HG02610 (cell line): ENCODE results near the gene STX2.
"Not testable (repeated sequence)": the region's sequence is repeated elsewhere in the genome, so short reads cannot be mapped to it uniquely, and the experiment has no call there.

Experiments
- ATAC-seq: cut with Tn5 transposase; IDR thresholded peaks from one replicate; pipeline ENCODE4 v1.9.1; 2021; ENCODE audit warnings: mild to moderate bottlenecking, moderate library complexity; ENCODE audit not compliant: unreplicated experiment

Gene STX2

DNA sequence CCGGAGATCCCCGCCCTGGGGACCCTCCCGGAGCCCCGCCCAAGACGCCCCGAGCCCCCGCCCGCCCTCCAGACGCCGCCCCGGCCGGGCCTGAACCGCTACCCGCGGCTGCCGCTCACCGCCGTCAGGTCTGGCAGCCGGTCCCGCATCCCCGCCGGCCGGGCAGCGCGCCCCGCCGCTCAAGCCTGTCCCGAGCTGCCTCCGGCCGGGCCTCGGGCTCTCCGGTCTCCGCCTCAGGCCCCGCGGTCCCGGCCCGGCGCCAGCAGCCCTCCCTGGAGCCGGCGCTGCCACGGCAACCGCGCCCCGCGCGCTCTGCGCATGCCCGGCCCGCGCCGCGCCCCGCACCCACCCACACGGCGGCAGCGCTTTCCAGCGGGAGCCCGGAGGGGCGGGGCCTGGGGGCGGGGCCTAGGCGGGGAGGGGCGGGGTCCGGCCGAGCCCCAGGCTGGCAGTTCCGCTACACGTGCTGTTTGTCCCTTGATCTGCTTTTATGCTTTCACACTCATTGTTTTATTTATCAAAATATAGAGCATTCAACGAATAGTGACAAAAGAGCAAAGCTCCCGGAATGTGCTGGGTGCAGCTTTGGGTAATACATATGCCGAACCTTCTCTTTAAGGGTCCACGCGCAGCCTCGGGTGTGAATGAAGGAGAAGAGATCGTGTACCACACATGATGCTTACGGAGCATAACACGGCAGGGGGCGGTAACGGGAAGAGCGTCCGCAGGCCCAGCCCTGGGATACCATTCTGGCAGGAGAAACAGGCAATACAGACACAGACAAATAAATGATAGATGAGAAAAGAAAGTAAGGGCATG, at the start of gene STX2:
STX2 (minus strand) TSS at position 300 of the 819 bp plus-strand sequence; CDS start at position 149, 151 bp downstream.
- peak; percentile 89 for ATAC-seq

DNA sequence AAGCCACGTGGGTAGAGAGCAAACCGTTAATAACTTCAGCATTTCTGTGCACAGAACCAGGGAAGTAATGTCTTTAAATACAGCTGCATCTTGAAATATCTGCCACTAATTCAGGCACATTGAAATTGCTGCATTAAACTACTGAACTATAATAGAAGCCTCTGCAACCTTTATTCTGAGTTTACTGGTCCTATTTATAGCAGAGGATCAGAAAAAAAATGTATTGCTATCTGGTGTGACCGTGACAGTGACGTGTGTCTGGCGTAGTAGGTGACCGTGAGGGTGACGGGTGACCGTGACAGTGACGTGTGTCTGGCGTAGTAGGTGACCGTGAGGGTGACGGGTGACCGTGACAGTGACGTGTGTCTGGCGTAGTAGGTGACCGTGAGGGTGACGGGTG, 48.1 kb upstream of the STX2 start:
- ATAC-seq, result not testable (repeated sequence)

DNA sequence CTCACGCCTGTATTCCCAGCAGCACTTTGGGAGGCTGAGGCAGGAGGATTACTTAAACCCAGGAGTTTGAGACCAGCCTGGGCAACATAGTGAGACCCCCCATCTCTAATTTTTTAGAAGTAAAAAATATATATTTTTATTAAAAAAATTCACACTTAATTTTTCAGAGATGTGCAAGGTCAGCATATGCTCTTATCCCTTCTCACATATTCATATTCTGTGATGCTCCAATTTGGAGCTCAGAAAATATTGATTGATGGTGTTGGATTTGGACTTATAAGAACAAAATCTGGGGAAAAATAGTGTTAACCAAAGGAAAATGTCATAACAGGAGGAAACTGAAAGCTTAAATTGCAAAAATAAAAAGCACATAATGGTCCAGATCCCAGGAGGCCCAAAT, 42.5 kb upstream of the STX2 start:
- ATAC-seq, result no peak

DNA sequence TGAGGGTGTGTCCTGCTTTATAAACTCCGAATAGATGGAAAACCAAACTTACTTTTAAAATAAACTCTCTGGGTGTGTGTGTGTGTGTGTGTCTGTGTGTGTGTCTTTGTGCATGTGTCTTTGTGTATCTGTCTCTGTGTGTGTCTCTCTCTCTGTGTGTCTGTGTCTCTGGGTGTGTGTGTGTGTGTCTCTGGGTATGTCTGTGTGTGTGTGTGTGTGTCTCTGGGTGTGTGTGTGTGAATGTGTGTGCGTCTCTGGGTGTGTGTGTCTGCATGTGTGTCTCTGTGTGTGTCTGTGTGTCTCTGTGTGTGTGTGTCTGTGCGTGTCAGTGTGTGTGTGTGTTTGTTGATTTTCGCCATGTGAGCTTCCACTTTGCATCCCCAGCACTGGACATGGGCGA, 42.0 kb upstream of the STX2 start:
- ATAC-seq, result no peak

DNA sequence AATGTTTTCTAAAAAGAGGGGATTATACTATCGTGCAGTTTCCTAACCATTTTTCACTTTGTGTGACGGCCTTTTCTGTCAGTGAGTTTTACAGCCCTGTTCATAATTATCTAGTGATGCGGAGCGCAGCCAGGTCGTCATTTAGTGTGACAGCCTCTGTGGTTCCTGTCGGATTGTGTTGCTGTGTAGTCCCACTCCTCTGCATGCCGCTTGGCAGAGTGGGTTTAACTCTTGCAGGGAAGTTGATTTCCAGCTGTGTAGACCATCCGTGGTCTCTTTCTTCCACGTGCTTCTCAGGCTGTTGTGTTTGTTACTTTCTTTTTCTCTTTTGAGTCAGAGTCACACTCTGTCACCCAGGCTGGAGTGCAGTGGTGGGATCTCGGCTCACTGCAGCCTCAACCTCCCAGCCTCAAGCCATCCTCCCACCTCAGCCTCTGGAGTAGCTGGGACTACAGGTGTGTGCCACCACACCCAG, 41.4 kb upstream of the STX2 start:
- peak; percentile 65 for ATAC-seq

DNA sequence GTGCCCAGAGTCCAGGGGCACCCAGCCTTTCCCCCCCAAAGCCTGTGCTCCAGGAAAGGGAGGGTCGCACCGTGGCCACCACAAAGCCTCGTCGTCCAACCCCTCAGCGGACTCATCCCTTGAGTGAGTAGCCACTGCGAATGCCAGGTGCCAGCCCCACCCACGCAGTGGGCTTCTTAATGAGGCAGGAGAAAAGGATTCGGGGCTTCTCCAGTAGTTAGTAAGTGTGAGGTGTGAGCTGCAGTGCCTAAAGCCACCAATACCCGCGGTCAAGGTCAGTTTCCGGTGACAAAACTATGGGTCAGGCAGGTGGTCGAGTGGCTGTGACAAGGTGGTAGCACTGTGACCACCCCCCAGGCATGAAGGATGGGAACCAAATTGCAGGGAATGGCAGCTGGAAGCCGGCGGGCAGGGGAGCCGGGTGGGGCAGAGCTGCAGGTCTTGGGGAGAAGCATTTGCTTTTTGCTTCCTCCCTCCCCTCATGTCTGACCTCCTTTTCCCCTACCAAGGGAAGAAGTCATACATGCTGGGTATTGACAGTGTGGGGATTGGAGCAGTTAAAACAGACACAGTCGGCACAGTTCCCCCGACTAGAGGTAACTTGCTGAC, 40.8 kb upstream of the STX2 start:
- ATAC-seq, result peak; percentile 11

DNA sequence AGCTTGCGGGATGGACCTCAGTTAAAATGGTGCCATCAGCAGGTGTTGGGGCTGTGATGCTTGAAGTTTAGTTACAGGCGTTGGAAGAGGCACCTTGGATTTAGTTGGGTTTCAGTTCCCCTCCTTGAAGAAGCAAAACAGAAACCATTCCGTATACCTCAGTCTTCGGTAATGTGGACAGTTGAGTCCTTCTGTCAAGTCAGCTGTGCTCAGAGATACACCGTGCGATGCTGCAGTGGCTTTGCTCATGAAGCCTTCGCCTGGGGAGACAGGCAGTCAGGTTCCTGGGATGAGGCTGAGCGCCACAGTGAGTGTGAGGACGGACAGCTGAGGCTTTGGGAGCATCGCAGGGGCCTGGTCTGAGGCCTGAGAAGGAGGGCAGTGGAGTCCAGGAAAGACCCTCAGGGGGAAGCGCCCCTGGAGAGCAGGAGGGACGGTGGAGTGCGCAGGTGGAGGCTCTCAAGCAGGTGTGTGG, 40.2 kb upstream of the STX2 start:
- no peak for ATAC-seq

DNA sequence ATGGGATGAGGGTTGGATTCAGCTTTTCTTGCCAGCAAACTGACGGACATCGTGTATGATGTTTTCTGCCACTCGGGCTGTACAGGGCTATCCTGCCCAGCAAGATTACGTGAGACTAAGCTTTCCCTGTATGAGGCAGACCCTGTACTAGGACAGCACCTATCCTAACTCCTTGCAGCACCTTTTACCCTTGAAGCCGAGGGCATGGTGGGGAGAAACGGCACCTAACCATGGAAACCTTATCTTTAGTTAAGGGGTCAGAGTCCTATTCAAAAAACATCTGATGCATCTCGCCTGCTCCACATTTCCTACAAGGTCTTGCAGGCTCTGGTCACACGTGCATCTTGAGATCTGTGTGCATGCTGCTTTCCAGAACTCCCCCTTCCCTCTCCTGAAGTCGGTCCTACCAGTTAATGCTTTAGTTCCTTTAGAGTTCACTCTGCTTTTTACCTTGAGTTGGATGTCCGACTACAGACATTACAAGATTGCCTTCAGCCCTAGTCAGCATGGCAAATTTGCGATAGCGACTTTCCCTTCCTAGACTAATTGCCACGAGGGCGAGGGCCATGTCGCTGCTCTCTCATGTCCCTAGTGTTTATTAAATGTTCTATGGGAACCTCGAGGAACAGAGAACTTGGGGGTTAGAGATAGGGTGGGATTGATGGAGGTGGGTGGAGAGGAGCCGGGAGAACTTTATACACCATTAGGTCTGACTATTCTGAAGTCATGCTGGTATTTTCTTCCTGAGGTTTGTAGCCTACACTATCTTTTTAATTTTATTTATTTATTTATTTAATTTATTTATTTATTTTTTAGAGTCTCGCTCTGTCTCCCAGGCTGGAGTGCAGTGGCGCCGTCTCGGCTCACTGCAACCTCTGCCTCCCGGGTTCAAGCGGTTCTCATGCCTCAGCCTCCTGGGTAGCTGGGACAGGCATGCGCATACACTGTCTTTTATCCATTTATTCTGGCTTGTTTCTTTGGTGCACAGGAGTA, 39.4 kb upstream of the STX2 start:
- ATAC-seq, result no peak

DNA sequence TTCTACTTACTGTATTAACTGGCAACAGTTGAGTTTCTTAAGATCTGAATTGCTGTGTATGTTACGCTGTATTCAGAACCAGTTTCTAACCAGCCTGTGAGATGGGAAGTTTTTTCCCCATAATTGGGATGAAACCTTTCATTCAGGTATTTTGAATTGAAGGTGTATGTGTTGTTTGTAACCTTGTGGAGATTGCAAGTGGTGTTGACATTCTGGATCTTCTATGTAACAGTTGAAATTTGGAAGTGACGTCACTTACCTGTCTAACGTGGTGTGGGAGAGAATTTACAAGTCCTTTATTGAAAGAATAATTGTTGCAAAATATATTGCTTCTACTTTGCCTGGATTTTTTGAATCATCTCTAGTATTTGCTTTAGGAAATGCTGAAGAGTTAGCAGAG, 38.3 kb upstream of the STX2 start:
- no peak for ATAC-seq

DNA sequence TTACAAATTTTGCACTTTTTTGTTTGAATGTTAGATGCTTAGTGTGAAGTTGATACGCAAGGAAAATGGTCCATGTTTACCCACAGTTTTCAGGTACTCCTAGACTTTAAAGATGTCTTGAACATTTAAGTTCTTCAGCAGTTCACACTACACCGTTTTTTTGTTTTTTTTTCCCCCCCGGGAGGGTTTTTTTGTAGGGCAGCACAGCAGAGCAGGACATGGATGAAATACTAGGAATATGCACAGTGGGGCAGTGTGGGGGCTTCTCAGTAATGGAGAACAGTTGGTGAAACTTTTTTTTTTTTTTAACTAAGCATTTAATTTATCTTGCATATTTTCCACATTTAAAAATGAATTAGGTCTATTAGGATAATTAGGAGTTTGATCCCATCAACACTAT, 37.7 kb upstream of the STX2 start:
- ATAC-seq, result no peak

DNA sequence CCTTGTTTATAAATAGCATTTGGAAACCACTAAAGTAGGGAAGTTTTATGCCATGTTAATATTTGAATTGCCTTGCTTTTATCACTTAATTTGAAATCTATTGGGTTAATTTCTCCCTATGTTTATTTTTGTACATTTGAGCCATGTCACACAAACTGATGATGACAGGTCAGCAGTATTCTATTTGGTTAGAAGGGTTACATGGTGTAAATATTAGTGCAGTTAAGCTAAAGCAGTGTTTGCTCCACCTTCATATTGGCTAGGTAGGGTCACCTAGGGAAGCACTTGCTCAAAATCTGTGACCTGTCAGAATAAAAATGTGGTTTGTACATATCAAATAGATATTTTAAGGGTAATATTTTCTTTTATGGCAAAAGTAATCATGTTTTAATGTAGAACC, 37.2 kb upstream of the STX2 start:
- no peak for ATAC-seq

DNA sequence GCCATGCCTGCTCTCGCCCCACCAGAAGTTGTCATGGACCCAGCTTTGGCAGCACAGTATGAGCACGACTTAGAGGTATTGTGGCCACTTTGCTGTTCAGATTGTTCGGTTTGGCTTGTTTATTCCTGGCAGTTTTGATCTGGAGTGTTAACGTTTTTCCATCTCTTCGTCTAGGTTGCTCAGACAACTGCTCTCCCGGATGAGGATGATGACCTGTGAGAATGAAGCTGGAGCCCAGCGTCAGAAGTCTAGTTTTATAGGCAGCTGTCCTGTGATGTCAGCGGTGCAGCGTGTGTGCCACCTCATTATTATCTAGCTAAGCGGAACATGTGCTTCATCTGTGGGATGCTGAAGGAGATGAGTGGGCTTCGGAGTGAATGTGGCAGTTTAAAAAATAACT, 36.7 kb upstream of the STX2 start:
- not testable (repeated sequence) for ATAC-seq

DNA sequence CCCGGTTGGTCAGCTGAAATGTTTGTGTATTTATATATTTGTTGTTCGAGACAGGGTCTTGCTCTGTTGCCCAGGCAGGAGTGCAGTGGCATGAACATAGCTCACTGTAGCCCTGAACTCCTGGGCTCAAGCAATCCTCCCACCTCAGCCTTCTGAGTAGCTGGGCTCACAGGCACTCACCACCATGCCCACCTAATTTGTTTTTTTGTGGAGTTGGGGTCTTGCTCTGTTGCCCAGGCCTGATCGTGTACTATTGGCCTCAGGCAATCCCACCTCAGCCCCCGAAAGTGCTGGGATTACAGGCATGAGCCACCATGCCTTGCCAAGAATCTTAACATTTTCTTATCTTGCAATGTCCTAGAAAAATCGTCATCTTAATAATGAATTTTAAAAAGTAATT, 36.1 kb upstream of the STX2 start:
- no peak for ATAC-seq

DNA sequence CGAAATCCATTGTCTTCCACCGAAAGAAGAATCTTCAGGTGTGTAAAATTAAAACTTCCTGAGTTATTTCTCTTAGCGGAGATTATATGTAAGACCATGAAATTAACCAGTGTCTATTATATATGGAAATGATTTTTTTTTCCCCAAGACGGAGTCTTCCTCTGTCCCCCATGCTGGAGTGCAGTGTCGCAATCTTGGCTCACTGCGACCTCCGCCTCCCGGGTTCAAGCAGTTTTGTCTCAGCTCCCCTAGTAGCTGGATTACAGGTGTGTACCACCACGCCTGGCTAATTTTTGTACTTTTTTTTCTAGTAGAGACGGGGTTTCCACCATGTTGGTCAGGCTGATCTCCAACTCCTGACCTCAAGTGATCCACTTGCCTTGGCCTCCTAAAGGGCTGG, 35.6 kb upstream of the STX2 start:
- ATAC-seq, result no peak

DNA sequence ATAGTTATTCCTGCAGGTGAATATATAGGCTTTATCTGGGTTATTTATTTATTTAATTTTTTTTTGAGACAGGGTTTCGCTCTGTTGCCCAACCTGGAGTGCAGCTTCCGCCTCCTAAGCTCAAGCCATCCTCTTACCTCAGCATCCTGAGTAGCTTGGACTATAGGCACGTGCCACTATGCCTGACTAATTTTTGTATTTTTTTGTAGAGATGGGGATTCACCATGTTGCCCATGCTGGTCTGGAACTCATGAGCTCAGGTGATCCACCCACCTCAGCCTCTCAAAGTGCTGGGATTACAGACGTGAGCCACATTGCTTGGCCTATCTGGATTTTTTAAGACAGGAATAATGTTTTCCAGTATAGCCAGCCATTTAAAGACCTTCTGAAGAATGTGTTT, 34.8 kb upstream of the STX2 start:
- no peak for ATAC-seq

DNA sequence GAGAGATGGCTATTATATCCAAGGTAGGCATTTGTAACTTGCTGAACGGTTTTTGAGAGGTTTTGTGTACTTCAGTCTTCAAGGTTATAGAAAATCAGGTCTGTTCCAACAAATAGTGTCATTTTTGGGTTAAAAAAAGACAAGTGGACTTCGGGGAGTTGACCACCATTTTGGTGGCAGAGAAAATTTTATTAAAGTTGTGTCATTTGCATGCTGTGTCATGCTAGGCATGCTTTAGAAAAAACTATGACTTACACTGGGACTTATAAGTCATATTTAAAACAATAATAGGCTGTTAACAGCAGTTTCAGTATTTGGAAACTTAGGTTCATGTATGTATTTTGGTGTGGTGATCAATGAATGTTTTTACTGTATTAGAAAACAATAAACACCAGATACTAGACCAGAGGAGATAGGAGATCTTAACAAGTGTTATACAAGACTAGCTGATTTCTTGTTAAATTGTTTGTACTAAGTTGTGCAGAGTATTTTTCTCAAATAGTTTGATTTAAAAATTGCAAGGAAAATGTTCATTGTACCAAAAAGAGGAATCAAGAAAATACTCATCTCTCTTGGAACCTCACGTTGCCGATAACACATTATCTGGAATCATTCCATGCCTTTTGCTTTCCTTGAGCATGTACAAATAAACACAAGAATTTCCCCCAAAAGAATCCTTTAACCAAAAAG, 34.2 kb upstream of the STX2 start:
- no peak for ATAC-seq

DNA sequence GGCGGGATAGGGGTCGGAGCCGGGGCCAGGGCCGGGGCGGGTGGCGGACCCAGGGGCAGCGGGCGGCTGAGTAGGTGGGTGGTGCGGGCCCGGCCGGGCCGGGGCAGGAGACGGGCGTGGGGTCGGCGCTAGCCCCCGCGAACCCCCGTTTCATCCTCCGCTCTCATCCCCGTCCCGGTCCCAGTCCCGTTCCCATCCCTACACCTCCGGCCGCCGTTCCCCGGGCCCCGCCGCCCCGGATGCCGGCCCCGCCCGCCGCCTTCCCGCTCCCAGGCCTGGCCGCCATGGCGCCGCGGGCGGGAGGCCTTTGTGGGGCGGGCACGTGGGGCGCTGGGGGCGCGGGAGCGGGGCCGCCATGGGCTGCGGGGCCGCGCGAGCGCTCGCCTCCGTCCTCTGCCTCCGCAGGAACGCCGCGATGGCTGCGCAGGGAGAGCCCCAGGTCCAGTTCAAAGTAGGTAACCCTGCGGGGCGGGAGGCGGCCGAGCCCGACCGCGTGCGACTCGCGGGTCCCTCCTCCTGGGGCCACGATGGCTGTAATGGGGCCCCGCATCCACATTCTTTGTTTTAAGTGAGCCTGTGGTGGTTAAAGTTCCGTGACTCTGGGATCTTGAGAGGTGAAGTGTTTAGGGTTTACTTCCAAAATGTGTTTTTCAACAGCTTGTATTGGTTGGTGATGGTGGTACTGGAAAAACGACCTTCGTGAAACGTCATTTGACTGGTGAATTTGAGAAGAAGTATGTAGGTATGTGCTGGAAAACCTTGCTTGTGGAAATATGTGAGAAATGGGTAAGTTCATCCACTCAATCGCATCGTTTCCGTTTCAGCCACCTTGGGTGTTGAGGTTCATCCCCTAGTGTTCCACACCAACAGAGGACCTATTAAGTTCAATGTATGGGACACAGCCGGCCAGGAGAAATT, 33.4 kb upstream of the STX2 start:
- ATAC-seq, result peak; percentile 23

DNA sequence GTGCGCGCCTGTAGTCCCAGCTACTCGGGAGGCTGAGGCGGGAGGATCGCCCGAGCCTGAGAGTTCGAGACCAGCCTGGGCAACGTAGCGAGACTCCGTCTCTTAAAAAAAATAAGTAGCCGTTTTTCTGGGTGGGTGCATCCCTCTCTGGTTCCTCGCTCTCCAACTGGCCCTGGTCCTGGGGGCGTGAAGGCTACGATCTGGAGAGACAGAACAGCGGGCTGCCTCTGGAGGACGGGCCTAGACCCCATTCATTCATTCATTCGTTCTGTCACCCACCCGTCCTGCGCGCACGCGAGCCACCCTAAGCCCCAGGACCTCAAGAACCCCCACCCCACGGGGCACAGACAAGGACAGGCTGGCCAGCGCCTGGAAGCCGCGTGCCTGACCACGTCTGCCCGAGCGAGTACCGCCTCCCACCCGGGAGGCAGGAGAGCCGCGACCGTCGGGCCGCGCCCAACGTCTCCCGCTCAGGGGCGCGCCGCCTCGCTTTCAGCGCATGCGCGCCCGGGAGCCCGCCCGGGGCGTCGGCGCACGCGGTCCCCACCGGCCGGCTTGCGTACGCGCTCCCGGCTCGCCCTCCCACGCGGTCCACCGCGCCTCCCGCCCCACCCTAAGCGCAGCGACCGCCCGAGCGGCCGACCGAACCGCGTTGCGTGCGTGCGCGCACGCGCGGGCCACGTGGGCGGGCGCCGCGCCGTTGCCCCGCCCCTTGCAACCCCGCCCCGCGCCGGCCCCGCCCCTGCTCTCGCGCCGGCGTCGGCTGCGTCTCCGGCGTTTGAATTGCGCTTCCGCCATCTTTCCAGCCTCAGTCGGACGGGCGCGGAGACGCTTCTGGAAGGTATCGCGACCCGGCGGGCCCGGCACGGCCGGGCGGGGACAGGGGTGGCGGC, 32.5 kb upstream of the STX2 start, which contains the start of gene RAN:
RAN (plus strand) TSS at position 781 of the 893 bp plus-strand sequence. CDS start 528 bp downstream, outside the sequence.
- peak; percentile 76 for ATAC-seq
